K562 treated with DMSO at 1 percent for 12 hours (cell line): Measurements from ENCODE around the gene AKIRIN2. TPM values are rescaled to one million over a fixed set of nuclear protein-coding genes. Genes with fewer than 3 reads are reported as not detected.

Experiments
- total RNA-seq: library from RNA; unstranded; fragments of 300-600 nt; gene quantifications from 2 replicates; pipeline ENCODE4 v1.2.3, GENCODE V29; 2022; ENCODE audit not compliant: insufficient read depth

Gene AKIRIN2
- 39.8 and 78.4 TPM in 2 replicates for total RNA-seq

GRCh38 chr6:87701676-87702588 is at the start of gene AKIRIN2:
Gene AKIRIN2 (minus strand): TSS chr6:87702233. CDS start chr6:87701684, 549 bp downstream.

Other genes with a start within 250 kb of the AKIRIN2 start
- gene SLC35A1, start 229.3 kb downstream of the AKIRIN2 start, total RNA-seq, result 5.6 and 15.5 TPM in 2 replicates
- 18.3 and 29.8 TPM in 2 replicates for gene RARS2, start 112.2 kb downstream of the AKIRIN2 start, total RNA-seq
- 15.0 and 26.9 TPM in 2 replicates for gene ORC3, start 112.1 kb downstream of the AKIRIN2 start, total RNA-seq